Stimulated activated CD4-positive, alpha-beta T cell treated with anti-CD3 and anti-CD28 coated beads, Interleukin-4, amount 100 ng/mL, for 48 hours (primary cell): ENCODE results near the gene TNNT3.
A peak's percentile ranks its signal among the peaks of the same experiment; 100 is the strongest.
"Not testable (repeated sequence)": the region's sequence is repeated elsewhere in the genome, so short reads cannot be mapped to it uniquely, and the experiment has no call there.

Source experiments
- DNase-seq, 2 donors: peaks; one replicate each; pipeline ENCODE4 v3.0.0-alpha.2; 2020; ENCODE audit warnings: low read depth in 2 of 2

TNNT3 gene

GRCh38 chr11:1881442-1882264 lies 37.9 kb upstream of the TNNT3 start:
- no peak for DNase-seq

- peak; percentile 70 to 82 for DNase-seq
Observed at GRCh38 chr11:1882265-1883238, 37.0 kb upstream of the TNNT3 start.

DNA sequence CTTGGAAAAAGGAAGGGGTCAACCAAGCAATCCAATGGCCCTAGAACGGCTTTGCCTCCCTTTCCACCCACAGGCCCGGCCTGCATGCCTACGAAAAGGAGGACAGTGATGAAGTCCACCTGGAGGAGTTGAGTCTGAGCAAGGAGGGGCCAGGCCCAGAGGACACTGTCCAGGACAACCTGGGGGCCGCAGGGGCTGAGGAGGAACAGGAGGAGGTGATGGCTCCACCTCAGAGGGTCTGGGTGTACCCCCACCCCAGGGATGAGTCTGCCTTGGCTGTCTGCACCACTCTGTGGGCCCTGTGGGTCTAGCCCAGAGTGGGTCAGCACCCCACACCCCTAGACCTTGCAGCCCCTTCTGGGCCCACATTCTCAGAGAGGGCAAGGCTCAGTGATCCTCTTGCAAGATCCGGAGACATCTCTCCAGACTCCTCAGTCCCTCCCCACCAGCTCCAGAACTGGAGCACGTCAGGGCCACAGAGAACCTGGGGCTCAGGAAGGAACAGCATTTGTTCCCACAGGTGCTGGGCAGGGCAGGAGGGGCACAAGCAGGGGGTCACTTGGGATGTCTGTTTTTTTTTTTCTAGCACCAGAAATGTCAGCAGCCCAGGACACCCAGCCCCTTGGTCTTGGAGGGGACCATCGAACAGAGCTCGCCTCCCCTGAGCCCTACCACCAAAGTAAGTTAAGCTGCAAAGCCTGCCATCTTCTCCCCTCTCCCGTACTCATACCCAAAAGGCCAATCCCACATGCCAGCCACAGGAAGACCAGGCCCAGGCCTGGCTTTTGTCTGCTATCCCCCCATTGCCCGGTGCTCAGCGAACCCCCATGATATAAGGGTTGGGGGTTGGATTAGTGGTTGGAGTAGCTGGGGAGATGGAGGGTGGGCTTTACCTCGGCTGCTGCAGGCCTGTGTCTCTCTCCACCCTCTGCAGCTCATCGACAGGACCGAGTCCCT lies 35.9 kb upstream of the TNNT3 start:
- DNase-seq = no peak

- DNase-seq = no peak
Observed at GRCh38 chr11:1884303-1884700, 35.2 kb upstream of the TNNT3 start.

DNA sequence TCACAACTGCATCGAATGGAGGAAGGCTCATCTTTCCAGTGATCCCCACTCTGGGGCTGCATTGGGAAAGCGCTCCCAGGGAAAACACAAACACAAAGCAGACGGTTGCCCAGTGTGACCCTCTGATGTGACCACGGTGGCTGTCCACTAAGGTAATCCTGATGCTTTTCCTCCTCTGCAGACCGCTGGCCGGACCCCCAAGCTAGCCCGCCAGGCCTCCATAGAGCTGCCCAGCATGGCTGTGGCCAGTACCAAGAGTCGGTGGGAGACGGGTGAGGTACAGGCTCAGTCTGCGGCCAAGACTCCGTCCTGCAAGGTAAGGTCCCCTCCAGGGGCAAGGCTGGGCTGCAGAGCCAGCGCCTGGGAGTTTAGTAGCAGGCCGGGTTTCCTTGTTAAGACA lies 33.0 kb upstream of the TNNT3 start:
- DNase-seq = not testable (repeated sequence)

GRCh38 chr11:1887451-1888346 lies 31.8 kb upstream of the TNNT3 start:
- DNase-seq = no peak

DNA sequence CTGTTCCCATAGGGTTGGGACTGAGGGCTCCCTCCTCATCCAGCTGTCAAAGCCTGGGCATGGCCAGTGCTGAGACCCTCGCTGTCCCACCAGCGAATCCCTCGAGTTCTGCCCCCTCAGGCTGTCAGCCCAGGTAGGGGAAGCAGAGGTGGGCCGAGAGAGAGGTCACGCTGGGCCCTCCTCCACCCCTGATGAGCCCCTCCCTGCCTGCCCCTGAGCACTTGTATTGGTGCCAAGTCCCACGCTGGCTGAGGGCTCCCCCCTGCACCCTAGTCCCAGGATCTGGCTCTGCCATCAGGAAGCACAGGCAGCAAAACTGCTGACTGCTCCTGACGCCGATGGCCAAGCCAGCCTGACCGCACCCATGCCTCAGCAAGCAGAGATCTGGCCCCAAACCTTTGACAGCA lies 31.2 kb upstream of the TNNT3 start:
- no peak for DNase-seq

- no peak for DNase-seq
Observed at GRCh38 chr11:1888811-1889210, 30.7 kb upstream of the TNNT3 start.

- peak; percentile 50 to 55 for DNase-seq
Observed at GRCh38 chr11:1889224-1889930, 30.1 kb upstream of the TNNT3 start.

DNA sequence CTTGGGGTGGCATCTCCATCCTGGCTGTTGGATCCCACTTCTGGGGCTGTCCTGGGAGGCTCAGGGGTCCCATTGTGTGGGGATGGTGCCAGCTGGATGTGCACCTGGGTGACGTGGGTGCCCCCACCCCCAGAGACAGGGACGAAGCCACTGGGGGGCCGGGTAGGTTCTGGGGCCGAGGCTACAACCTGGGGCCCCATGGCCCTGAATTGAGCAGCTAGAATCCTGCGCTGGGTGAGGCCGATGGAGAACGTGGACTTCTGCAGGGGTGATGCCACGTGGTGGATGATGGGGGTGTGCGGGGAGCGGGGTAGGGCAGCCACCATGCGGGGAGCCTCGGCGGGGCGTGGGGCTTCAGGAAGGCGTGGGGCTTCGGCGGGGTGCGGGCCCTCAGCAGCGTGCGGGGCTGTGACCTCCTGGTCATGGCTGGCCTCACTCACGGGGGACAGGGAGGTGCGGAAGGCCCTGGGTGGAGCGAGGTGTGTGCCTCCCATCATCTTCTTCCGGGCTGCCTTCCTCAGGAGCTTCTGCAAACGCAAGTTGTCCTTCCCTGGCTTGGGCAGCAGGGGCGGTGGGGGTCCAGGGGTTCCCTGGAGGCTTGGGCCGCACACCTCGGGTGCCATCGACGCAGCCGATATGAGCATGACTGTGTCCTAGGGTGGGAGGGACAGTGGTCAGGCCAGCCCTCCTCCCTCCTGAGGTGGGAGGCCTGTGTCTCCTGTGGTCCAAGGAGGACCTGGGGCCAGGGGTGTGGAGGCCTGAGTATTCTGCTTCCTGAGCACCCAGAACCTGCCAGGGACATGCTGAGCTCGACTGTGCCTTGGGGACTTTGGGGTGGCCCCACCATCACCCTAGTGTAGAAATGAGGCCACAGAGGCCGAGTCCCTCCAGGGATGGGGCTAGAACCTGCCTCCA lies 29.3 kb upstream of the TNNT3 start:
- DNase-seq = no peak

- DNase-seq = no peak
Observed at GRCh38 chr11:1890856-1891830, 28.4 kb upstream of the TNNT3 start.

- no peak for DNase-seq
Observed at GRCh38 chr11:1891831-1892115, 27.7 kb upstream of the TNNT3 start, which contains the start of gene PRR33. Gene PRR33, minus strand, starts transcription at chr11:1891895. Its CDS starts 1,311 bp downstream, at chr11:1890584.

- no peak for DNase-seq
Observed at GRCh38 chr11:1892116-1892515, 27.4 kb upstream of the TNNT3 start.

DNA sequence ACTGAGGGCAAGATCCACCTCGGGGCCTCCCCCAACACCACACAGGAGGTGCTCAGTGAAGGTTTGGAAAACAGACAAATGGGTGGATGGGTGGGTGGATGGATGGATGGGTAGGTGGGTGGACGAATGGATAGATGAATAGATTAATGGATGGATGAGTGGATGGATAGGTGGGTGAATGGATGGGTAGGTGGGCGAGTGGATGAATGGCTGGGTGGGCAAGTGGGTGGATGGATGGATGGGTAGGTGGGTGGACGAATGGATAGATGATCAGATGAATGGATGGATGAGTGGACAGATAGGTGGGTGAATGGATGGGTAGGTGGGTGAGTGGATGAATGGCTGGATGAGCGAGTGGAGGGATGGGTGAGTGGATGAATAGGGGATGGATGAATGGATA lies 26.9 kb upstream of the TNNT3 start:
- DNase-seq = no peak

DNA sequence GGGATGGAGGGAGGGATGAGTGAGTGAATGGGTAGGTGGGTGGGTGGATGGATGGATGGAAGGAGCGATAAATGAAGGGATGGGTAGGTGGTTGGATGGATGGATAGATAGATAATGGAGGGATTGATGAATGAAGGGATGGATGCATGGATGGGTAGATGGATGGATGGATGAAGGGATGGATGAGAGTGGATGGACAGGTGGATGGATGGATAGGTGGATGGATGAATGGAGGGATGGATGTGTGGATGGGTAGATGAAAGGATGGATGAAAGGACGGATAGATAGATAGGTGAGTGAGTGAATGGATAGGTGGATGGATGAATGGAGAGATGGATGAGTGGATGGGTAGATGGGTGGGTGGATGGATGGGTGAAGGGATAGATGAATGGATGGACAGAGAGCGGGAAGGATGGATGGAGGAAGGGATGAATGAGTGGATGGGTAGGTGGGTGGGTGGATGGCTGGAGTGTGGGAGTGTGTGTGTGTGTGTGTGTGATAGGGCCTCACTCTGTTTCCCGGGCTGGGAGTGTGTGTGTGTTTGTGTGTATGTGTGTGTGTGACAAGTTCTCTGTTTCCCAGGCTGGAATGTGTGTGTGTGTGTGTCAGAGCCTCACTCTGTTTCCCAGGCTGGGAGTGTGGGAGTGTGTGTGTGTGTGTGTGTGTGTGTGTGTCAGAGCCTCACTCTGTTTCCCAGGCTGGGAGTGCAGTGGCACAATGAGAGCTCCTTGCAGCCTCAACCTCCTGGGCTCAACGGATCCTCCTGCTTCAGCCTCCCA lies 25.7 kb upstream of the TNNT3 start:
- no peak for DNase-seq

GRCh38 chr11:1894759-1895158 lies 24.7 kb upstream of the TNNT3 start:
- DNase-seq = no peak

GRCh38 chr11:1896468-1896867 lies 23.0 kb upstream of the TNNT3 start:
- DNase-seq = no peak
